ENCODE measurements around the gene CNOT6L.
"Not testable (repeated sequence)": the region's sequence is repeated elsewhere in the genome, so short reads cannot be mapped to it uniquely, and the experiment has no call there.

The CNOT6L gene

DNA sequence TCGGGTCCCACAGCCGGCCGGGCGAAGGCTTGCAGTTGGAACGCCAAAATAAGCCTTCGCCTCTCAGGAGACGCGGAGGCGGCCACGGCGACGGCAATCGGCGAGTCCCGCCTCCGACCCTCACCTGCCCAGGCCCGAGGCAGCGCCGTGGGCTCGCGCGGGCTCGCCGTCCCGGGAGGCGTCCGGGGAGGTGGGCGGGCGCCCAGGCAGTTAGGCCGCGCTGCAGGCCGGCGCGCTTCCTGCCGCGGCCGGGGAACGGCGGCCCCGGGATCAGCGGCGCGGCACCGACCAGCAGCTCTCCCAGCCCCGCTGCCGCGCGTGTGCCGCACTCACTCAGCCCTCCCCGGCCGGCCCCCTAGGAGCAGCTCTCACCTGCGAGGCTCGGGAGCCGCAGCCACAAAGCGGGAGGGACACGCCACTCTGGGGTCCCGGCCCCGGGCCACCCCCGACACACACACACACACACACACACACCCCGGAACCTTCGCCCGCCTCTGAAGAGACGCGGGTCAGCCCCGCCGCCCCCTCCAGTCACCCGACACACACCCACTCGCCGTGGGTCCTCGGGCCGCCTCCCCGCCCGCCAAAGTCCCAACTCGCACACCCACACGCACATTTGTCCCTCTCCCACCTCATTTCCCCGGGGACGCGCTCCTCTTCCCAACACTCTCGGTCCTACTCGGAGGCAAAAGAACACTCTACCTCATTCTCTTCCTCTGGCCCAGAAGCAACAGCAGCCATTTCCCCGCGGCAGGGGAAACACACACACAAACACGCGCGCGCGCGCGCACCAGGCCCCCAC is at the start of gene CNOT6L:
TSS of gene CNOT6L (minus strand) at position 767 of the 802 bp plus-strand sequence. CDS start at position 707, 60 bp downstream.
- peak; percentile 50 for DNase-seq

DNA sequence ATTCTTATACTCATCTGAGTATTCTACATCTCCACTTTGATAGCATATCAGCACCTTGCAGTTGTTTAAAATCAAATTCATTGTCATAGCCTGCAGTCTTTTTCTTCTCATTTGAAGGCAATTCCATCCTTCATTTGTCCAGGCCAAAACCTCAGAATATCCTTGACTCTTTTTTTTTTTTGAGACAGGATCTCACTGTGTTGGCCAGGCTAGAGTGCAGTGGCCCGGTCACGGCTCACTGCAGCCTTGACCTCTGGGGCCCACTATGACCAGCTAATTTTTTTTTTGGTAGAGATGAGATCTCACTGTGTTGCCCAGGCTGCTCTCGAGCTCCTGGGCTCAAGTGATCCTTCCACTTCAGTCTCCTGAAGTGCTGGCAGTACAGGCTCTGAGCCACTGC is 46.1 kb upstream of the CNOT6L start:
- no peak for DNase-seq

DNA sequence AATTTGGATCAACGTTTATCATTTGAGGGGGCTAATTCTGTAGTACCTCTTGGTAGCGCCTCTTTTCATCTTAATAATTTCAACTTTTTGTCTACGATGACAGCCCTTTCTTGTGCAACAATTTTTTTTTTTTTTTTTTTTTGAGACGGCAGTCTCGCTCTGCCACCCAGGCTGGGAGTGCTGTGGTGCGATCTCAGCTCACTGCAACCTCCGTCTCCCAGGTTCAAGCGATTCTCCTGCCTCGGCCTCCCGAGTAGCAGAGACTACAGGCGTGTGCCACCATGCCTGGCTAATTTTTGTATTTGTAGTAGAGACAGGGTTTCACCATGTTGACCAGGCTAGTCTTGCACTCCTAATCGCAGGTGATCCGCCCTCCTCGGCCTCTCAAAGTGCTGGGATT is 44.2 kb upstream of the CNOT6L start:
- not testable (repeated sequence) for DNase-seq

DNA sequence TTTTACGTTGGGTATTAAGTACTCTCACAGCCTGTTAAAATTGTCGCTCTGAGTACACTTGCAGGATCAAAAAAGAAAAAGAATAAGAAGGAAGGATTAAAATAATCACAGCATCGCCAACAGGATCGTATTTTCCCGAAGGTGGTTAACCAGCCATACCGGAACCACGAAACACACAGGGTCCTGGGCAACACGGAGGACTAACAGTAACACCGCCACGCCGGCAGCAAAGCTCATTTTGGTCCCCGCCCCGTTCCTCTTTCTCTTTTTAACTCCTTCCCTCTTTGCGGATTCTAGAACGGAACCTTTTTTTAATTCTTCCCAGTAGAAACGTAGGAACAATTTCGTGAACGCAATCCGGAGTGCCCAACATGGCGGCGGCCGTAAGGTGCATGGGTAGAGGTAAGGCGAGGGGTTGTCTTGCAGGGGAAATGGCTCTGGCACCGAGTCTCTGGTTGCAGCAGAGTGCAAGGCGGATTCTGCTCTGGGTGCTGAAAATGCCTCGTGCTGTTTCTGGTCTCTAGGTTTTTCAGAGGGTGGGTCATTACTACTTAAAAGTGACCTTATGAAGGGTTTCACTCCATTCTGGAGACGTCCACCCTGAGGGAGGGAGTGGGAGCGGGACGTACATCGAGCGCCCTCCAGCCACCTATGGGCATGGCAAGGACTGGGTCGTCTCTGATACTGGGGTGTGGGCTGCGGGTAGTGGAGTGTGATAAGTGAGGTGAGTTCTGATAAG is 43.5 kb upstream of the CNOT6L start, which contains the start of gene MRPL1:
TSS of gene MRPL1 (plus strand) at position 353 of the 739 bp plus-strand sequence. CDS start at position 372, 19 bp downstream.
- DNase-seq = peak; percentile 86

DNA sequence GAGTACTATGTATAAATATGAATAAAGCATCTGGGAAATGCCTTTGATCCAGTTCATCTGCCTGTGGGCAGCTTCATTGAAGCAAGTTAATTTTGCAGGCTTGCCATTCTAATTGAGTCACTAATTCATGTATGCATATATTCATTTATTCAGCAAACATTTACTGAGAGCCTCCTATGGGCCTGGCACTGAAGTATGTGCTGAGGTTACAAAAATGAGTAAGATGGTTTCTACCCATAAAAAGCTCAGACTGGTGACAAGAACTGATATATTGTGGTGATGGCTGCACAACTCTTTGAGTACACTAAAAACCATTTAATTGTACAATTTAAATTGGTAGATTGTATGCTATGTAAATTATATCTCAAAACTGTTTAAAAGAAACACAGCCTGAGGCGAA is 42.3 kb upstream of the CNOT6L start:
- no peak for DNase-seq

DNA sequence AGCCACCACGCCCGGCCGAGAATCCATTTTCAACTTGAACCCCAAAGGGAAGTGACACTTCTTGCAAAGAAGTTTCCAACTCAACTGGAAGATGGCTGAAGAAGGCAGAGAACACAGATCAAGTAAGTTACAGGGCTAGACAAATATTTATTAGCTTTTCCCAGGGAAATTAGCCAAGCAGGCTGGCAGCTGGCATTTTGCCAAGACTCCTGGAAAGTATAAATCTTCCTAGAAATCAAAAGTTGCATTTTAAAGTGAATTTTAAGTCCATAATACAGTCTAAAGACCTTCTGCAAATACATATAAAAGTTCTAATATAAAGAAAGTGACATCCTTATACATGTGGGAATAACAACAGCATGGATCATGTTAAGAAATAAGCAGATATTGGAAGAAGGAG is 40.1 kb upstream of the CNOT6L start:
- no peak for DNase-seq

DNA sequence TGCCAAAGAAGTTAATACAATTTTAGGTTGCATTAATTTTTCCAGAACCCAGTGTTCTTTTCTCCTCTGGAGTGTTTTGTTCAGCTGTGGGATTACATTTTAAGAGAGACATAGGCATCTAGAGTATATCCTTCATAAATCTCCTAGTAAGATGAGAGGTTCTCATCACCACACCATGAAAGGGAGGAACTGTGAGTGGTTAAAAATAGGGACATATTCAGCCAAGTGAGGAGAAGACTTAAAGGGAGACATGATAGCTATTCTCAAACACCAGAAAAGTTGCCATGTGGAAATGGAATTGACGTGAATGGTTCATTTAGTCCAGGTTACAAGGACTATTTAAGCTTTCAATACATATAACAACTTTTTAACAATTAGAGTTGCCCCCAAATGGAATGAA is 37.0 kb upstream of the CNOT6L start:
- DNase-seq = no peak

DNA sequence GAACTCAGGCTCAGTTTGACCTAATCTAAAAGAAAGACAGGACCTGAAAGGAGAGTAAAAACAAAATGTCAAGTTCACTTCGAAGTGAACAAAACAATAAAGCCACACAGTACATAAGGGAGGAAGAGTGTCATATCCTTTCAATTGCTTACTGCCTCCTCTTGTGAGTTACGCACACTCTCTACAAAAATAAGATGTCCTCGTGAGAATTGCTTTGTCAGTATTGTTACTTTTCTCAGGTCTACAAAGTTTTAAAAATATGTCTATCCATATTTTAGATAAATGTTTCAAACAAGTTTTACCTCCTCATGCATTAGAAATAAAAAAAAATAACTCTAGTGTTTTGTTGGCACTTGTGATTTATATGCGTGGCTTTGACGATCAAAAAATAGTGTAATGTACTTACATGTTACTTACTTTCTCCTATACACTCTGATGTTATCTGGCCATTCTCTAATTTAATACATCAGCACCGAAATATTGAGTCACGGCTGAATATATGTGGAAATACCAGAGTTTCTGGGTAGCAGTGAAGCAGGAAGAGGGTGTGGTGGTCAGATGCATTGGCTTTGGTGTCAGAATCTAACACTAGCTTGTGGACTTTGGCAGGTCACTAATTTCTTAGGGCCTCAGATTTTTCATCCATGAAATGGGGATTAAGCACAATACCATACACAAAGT is 35.4 kb upstream of the CNOT6L start:
- no peak for DNase-seq

DNA sequence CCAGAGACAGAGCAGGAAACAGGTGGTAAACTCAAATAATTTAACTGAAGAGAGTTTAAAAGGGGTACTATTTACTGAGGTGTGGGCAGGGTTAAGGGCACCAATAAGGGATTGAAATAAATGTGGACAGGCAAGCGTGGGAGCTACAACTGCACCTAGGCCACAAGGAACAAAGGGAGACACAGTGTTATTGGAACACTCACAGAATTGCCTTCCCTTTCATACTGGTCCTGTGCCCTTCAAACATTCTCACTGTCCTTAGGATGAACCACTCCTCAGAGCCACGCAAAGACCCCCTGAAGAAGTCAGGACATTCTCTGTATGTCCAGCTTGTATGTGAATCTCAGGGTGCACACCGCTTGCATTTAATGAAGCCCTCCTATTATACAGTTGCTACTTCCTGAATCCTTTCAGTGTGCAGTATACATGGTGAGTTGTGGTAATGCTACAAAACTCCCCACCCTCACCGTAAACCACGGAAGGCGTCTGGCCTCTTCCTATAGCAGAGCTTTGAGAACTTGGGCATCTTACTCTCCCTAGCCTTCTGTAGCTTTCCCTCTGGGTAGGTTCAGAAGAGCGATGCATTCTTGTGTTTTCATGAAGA is 33.8 kb upstream of the CNOT6L start:
- no peak for DNase-seq

DNA sequence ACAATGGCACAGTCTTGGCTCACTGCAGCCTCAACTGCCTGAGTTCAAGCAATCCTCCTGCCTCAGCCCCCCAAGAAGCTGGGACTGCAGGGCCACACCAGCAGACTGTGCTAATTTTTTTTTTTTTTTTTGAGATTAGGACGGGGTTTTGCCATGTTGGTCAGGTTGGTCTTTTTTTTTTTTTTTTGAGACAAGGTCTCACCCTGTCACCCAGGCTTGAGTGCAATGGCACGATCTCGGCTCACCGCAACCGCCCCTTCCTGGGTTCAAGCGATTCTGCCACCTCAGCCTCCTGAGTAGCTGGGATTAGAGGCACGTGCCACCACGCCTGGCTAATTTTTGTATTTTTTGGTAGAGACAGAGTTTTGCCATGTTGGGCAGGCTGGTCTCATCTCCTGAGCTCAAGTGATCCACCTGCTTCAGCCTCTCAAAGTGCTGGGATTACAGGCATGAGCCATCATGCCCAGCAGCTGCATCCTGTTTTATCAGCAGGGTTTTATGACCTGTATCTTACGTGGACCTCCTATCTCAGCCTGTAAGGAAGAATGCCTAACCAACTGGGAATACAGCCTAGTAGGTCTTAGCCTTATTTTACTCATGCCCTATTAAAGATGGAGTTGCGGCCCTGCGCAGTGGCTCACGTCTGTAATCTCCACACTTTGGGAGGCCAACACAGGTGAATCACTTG is 30.3 kb upstream of the CNOT6L start:
- no peak for DNase-seq

DNA sequence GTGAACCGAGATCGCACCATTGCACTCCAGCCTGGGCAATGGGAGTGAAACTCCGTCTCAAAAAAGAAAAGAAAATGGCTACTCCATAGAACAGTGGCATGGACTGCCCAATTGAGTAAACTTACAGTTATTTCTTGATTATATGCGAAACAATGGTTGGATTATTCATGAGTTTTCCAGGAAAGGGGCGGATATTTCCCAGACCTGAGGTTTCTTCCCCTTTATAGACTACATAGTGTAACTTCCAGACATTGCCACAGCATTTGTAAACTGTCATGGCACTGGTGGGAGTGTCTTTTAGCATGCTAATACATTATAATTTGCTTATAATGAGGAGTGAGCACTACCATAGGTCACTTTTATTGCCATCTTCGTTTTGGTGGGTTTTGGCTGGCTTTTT is 29.3 kb upstream of the CNOT6L start:
- DNase-seq = no peak

DNA sequence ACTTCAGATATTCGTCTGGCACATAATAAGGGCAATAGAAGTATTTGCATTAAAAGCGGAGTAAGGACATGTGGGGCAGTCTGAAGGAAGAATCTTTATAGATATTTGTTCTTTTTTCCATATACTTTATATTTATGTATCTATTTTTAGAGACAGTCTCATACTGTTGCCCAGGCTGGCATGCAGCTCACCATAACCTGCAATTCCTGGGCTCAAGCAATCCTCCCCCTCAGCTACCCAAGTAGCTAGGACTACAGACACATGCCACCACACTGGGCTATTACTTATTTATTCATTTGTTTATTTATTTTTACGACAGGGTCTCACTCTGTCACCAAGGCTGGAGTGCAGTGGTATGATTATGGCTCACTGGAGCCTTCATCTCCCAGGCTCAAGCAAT is 26.8 kb upstream of the CNOT6L start:
- DNase-seq = no peak

DNA sequence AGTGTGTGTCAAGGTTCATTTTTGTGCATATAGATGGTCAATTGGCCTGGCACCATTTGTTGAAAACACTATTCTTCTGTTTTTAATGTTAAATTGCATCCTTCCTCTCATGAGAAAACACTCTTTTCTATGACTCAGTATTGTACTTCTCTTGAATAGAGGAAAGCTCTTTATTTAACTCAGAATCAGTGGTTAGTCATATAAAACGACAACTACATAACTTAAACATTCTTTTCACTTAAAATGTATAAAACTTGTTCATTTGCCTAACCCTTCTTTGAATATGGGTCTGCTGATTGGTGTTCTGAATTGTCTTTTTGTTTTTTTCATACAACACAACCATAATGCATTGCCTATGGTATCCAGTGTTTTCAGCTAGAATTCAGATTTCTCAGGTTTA is 26.2 kb upstream of the CNOT6L start:
- DNase-seq = no peak

DNA sequence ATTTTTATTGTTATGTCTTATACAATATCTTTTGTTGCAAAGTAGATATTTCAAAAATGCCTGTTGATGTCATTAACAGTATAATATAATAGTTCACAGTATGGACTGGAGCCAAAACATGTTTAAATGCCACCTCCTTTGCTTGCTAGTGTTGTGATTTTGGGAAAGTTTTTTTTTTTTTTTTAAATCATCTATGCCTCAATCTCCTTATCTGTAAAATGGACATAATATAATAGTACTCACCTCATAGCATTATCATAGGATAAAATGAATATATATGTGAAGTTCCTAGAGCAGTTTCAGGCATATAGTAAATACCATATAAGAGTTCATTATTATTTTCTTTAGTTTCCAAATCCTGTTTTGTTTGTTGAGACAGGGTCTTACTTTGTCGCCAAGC is 25.2 kb upstream of the CNOT6L start:
- DNase-seq = no peak

DNA sequence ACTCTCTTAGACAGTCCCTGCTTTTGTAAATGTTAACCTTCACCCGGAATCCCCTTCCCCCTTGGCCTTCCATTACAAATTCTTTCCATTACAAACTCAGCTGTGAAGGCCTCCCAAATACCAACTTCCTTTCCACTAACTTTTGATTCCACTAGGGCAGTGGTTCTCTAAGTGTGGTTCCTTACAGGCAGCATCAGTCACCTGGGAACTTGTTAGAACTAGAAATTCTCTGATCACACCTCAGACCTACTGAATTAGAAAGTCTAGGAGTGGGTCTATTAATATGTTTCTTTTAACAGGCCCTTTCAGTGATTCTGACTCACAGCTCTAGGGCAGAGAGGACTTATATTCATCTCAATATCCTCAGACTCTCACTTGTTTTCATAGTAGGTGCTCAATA is 24.5 kb upstream of the CNOT6L start:
- DNase-seq = no peak

DNA sequence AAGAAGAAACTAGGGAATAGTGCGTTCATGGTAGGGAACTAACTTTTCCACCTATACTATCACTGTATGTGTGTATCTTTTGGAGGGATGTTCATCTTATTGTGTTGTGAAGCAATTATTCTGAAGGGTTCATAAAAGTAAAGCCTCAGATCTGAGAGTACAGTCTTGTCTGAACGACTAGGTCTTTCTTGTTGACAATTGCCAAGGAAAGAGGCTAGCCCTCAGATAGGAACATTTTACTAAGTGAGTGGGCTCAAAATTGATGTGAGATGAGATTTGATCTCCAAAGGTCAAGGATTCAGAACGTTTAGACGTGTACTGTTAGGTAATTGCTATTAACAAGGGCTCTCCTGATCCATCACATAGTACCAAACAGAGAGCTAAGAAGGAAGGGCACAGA is 15.2 kb upstream of the CNOT6L start:
- DNase-seq = no peak

DNA sequence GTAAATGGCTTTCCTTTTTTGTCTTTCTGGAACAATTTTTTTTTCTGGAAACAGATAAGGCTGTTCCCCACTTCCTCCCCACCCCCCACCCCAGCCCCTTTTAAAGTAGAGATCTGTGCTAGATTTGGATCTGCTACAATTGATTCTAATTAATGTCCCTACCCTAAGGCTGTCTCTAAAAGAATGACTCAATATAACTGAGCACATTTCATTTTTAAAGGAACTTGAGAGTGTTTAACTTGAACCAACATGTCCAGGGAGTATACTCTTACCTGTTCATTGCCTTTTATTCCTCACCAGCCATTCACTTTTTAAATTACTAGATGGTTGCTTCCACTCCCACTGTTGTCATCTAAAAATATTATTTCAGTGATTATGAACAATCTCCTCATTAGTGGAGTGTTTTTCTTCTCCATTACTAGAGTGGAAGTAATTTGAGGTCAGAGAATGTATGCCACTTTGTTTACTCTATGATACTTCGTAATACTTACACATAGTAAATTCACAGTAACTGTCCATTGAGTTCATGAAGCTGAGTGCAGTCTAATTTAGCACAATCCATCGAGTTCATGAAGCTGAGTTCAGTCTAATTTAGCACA is 14.1 kb upstream of the CNOT6L start:
- no peak for DNase-seq

DNA sequence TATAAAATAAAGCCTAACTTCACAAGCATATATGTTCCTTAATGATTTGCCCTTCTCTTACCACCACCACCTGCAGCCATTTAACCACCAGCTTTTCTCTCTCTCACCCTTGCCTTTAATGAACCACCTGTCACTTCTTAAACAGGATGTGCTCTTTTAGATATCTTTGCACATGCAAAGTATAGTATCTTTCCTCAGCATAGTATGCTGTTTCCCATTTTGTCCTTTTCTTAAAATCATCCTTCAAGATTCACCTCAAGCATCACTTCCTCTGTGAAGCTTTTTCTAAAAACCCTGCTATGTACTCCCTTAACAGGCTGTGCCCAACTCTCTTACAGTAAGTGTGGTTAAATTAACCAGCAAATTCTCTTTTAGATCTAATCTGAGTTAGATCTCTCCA is 8.2 kb upstream of the CNOT6L start:
- no peak for DNase-seq

DNA sequence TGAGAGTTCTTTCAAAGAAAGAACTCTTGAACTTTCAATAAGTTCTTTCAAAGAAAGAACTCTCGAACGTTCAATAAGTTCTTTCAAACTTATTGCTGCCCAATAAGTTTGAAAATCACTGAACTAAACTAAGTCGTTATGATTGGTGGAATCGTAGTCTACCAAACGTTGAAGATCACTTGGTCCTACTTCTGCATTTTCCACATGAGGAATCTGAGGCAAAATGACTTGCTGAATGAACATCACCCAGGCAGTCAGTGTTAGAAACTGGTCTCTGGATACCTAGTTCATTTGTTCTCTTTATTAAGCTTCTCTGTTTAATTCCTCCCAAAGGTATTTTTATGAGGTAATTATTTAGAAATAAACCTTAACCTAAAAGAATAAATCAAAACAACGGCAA is 7.1 kb upstream of the CNOT6L start:
- DNase-seq = no peak

DNA sequence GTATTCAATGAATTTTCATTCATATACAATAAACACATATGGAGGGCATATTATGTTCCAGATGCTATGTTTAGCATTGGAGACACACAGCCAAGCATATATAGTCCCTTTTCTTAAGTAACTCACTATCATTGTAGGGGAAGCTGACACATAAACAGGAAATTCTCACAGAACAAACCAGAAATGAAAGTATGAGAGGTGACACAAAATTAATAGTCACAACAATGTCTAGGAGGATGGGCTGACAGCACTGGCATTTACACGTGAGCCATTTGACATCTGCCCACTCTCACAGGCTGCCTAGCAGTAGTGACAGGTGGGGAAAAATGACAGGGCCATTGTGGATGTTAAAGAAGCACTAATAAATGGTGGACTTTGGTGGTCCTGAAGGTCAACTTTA is 2.6 kb upstream of the CNOT6L start:
- no peak for DNase-seq

DNA sequence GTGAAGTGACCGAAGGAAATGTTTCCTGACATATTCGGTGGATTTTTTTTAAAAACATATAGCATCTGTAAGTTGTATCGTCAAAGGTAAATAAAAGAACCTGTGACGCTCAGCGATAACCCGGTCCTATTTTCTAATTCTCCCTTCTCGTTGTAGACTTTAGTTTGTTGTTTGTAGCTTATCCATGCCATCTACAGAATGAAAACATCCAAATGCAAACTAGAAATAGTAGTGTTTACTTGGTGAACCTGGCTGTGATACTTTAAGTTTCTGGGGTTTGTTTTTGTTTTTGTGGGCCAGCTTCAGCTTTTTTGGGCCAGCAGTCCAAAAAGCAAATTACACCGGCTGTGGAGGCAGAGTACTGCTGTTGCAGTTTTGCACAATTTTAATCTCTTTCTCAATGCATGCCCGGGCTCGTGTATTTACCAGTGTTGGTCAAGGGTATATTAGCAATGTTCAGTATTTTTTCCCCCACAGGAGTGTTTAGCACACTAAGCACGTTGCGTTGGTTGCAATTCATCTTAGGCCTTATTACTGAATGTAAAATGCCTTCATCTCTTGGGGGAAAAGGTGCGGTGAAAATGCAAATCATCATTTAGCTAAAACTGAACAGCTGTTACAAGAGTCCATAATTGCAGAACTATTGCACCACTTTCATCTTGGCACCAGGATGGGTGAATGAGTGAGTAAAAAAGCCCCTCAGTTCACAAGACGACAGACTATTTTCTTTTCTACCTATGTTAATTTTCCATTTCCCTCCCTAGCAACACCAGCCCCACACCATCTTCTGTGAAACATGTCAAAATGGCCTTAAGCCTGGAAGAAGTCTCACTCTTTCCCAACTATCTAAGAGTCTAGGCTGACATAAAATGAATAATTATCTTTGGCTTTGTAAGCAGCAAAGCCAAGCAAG is 1.7 kb upstream of the CNOT6L start:
- DNase-seq = no peak
